GM21423 (cell line): ENCODE results near the gene RASD1.
A peak's percentile ranks its signal among the peaks of the same experiment; 100 is the strongest.

Source experiments
- ATAC-seq: cut with Tn5 transposase; IDR thresholded peaks from one replicate; pipeline ENCODE4 v1.9.1; 2021; ENCODE audit warnings: mild to moderate bottlenecking, moderate library complexity; ENCODE audit not compliant: unreplicated experiment

RASD1 gene

GRCh38 chr17:17496189-17497064 lies at the start of gene RASD1:
Gene RASD1, minus strand, starts transcription at chr17:17496395. Its CDS starts 214 bp downstream, at chr17:17496181.
- peak; percentile 39 for ATAC-seq

- ATAC-seq, result no peak
These were observed 49.8 kb upstream of the RASD1 start for GRCh38 chr17:17545984-17546383.

- ATAC-seq, result no peak
These were observed 49.0 kb upstream of the RASD1 start for GRCh38 chr17:17545031-17545820.

DNA sequence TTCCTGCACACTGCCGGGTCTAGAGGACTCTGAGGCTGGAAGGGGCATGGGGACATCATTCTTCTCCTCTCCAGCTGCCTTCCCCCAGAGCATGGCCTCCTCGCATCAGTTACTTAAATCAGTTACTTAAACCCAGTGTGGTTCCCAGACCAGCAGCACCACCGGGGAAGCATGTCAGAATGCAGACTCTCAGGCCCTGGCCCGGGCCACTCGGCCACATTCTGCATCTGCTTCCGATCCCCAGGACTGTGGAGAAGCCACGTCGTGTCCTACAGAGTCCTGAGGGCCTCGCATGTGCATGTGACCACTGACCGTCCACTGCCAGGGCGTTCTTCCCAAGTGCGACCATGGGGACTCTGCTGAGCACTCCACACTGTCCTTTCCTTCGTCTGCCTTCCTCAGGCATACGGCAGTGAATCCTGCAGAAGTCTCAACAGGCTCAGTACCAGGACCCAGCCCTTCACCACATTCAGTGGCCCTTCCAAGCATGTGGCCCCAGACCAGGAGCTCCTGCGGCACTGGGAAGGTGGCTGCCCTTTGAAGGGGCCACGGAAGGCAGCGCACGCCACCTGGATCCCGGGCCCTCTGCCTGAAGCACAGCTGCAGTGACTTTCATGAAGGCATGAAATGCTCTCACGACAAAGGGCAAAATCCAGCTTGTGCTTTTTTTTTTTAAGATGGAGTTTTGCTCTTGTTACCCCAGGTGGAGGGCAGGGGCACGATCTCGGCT lies 46.9 kb upstream of the RASD1 start:
- ATAC-seq, result no peak

DNA sequence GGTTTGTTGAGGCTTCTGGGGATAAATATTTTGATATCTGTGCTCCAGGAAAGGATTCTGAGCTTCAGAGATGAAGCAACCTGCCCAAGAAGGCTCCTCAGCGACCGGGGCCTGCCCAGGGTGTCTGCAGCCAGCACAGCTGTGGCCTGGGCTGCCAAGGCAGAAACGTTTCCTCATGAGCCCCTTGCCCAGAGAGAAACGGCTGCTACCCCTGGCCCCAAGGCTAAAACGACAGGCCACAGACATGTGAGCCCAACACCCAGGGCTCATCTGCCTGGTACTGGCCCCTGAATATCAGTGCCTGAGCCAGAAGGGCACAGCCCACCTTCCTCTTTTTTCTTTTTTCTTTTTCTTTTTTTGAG lies 45.4 kb upstream of the RASD1 start:
- ATAC-seq, result no peak

GRCh38 chr17:17540935-17541639 lies 44.9 kb upstream of the RASD1 start:
- ATAC-seq, result no peak

DNA sequence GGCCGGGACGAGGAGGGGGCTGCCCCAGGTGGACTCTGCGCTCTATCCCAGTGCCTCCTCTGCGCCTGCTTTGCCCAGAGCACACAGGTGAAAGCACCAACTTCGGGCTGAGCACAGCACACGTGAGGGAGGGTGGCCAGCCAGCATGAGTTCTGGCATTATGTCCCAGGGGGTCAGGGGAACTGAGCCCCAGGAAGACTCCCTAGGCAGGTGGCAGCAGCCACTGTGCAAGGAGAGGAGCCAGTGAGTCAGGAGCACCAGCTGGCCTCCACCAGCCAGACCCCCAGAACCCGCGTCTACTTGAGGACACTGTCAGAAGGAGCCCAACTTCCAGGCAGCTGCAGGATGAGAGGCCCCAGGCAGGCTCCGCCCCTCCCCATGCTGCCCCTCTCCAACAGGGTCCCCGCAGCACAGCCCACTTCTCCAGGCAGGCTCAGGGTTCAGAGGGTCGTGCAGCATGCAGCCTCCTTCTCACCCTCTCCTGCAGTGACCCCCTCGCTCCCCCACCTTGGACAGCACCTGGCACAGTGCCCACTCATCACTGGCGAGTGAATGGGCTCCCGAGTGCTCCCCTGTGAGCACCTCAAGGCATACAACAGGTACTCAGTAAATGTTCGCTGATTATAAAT lies 44.2 kb upstream of the RASD1 start:
- no peak for ATAC-seq

GRCh38 chr17:17539591-17539990 lies 43.4 kb upstream of the RASD1 start:
- no peak for ATAC-seq

DNA sequence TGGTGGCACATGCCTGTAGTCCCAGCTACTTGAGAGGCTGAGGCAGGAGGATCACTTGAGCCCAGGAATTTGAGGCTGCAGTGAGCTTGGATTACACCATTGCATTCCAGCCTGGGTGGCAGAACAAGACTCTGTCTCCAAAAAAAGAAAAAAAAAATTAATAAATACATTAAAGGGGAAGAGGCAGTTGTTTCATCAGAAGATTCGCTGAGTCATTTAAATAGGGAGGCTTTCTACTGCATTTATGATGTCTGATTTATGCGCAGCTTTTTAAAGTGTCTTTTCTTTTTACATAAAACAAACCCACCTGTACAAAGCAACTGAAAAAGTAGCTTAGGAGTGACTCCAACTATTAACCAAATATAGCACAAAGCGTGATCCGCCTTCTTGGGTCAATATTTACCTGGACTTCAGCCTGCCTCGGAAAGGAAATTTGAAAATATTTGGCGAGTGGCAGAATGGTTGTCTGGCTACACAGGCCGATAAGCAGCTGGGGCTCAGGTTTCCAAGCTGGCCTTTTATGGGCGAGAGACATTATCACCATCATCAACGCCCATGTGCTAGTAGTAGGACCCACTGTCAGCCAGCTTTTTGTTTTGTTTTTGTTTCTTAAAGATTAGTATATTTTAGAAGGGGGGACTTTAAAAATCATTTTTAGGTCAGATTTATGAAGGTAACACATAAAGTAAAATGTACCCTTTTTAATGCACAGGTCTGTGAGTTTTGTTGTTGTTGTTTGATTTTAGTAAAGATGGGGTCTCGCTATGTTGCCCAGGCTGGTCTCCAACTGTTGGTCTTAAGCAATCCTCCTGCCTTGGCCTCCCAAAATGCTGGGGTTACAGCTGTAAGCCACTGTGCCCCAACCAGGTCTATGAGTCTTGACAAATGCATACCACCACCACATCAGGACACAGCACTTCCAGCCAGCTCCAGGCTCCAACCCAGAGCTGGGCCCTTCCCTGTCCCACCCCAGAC lies 42.5 kb upstream of the RASD1 start:
- ATAC-seq, result no peak

GRCh38 chr17:17537311-17538099 lies 41.3 kb upstream of the RASD1 start:
- ATAC-seq, result no peak

DNA sequence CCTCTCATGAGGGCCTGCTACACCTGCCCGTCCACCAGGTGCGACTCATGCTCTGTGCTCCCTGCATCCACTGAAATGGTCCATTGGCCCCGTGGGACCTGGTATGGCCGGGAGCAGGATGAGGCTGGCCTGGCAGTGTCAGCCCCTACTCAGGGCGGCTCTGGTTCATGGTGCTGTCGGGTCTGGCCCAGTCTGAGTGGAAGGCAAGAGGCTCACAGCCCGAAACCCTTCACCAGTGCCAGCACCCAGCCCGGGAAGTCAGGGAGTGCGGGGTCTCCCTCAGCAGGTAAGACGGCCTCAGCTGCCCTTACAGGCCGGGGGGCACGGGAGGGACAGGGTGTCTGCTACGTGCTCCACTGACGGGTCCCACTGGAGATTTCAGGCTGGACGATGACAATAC lies 40.5 kb upstream of the RASD1 start:
- ATAC-seq, result no peak

GRCh38 chr17:17535957-17536356 lies 39.8 kb upstream of the RASD1 start:
- ATAC-seq, result no peak

- ATAC-seq, result no peak
These were observed 37.8 kb upstream of the RASD1 start for GRCh38 chr17:17533901-17534441.

GRCh38 chr17:17532991-17533390 lies 36.8 kb upstream of the RASD1 start:
- ATAC-seq, result no peak

DNA sequence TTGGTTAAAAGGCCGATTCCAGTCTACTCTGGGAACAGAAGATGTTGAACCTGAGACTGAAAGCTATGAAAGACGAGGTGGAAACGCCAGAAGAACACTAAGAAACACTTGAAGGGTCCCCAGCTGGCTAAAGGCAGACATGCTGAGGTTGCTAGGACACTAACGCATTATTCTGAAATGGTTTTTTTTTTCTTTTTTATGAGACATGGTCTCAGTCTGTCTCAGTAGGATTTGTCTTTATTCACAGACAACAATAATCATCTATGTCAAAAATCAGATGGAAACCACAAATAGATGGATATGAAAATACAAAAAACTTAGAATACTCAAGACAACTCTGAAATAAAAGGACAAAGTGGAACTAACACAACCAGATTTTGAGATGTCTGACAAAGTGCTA lies 35.0 kb upstream of the RASD1 start:
- ATAC-seq, result no peak

DNA sequence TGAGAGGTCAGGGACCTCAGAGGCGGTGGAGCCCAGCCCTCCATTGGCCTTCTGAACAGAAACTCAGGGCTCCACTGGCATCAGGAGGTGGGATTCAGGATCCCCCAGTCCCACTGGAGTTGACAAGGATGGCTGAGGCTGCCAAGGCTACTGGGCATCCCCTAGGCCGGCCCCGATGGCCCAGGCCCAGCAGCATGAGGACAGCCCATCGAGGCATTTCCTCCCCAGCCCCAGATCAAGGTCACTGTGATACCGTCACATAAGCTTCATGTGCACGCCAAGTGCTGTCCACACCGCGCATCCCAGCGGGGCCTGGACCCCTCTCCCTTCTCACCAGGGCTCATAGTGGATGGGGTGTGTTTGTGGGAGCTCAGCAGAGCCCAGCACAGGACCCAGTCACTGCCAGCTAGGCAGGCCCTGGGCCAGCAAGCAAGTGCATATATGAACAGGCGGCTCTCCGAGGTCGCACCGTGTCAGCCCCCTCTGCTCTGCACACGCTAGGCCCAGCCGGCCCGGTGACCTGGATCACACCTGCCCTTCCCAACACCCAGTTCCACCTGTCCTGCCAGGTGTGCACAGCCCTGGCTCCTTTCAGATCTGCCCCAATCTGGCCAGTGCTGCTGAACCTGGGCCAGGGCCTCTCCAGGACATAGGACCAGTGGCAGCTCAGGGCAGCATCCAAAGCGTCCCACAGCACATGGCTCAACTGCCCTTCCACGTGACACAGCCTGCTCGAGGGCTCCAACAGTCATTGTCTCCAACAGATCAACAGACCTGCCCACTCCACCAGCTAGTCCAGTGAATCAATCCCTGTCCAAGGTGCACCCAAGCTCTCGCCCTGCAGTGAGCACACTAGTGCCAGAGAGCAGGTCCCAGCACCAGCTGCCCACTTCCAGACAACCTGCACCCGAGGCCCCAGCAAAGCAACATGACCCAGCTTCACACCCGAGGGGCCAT lies 32.8 kb upstream of the RASD1 start:
- ATAC-seq, result no peak

- ATAC-seq, result no peak
These were observed 31.8 kb upstream of the RASD1 start for GRCh38 chr17:17527956-17528500.
